GM06990 (cell line): ENCODE data around the gene AMOTL2.

ENCODE experiments used
- DNase-seq: peaks from one replicate; pipeline ENCODE4 v3.0.0-alpha.2; 2011; ENCODE audit not compliant: insufficient read length; ENCODE audit errors: extremely low read depth
- H3K27me3 ChIP-seq: replicated peaks from 2 replicates; pipeline ENCODE4 v1.6.0; 2011; ENCODE audit warnings: low read length; ENCODE audit not compliant: control insufficient read depth, insufficient read depth
- H3K36me3 ChIP-seq: 2 replicates; pipeline ENCODE4 v1.5.1; 2011; ENCODE audit warnings: low read length; ENCODE audit not compliant: control insufficient read depth, insufficient read depth
- H3K4me3 ChIP-seq: replicated peaks from 2 replicates; pipeline ENCODE4 v1.5.1; 2011; ENCODE audit warnings: low read depth, mild to moderate bottlenecking, control low read depth, low read length
- CTCF ChIP-seq: IDR thresholded peaks from 2 replicates; pipeline ENCODE4 v1.5.1; 2011; ENCODE audit warnings: low read length, control low read depth, mild to moderate bottlenecking, inconsistent platforms; ENCODE audit not compliant: insufficient read depth, poor library complexity, severe bottlenecking

Gene AMOTL2

GRCh38 chr3:134364061-134364935 is 9.9 kb downstream of the AMOTL2 start:
- no peak for TF ChIP-seq CTCF
- DNase-seq = no peak
- H3K4me3 ChIP-seq = no peak overlapping the region
- H3K27me3 ChIP-seq = no peaks in the 10 kb centered on the region; the same call in none of the 2 replicates
- H3K36me3 ChIP-seq = no peaks in the 10 kb centered on the region

DNA sequence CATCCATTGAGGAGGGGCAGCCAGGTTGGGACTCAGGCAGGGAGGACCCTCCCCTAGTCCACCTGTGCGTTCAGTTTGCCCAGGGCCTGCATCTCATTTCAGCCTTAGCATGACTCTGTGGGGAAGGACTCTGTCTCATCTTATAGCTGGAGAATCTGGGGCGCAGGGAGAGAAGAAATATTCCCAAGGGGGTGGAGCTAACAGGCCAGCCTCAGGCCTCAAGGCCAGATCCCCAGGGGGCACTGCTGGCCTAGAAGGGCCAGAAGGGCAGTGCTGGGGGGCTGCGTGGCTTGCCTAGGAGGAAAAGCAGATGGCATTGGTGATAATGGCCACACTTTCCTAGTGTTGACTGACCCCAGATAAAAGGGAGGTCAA is 10.9 kb downstream of the AMOTL2 start:
- TF ChIP-seq CTCF = no peak
- no peak for DNase-seq
- Histone ChIP-seq H3K36me3 (no peaks in the 10 kb centered on the region), H3K4me3 (no peak overlapping the region), H3K27me3 (no peaks in the 10 kb centered on the region; the same call in 1 of the 2 replicates)

DNA sequence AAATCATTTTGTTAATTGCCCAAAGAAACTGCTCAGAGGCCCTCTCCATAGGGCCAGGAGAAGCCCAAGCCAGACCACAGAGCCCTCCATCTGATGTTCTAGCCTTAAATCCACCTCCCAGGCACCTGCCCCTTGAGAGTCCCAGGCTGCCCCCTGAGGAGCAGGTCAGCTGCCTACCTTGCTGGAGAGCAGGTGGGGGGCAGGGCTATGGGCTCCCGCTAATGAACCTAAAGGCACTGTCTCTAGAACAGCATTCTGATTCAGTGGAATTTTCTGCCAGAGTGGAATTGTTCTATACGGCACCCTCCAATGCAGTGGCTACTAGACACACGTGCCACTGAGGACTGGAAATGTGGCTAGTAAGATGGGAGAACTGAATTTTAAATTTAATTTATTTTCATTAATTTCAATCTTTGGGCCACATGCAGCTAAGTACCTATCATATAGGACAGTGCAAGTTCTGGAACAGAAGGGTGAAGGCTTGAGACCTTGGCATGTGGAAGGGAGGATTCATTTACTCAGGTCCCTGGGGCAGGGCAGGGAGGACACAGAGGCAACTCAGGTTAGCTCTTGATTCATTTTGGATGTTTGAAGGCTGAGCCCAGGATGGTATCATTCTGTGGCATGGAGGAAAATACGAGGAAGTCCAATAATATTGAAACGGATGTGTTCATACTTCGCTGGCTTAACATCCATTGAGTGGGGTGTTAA is 11.4 kb downstream of the AMOTL2 start:
- DNase-seq = no peak
- Histone ChIP-seq H3K4me3 (no peak overlapping the region), H3K27me3 (no peaks in the 10 kb centered on the region; the same call in 1 of the 2 replicates), H3K36me3 (no peaks in the 10 kb centered on the region)
- TF ChIP-seq CTCF = no peak

- Histone ChIP-seq H3K27me3 (no peaks in the 10 kb centered on the region; the same call in none of the 2 replicates), H3K36me3 (no peaks in the 10 kb centered on the region), H3K4me3 (no peak overlapping the region)
- no peak for DNase-seq
- TF ChIP-seq CTCF = no peak
Observed at GRCh38 chr3:134362221-134362620, 12.0 kb downstream of the AMOTL2 start.

GRCh38 chr3:134361162-134361835 is 12.9 kb downstream of the AMOTL2 start:
- no peak for DNase-seq

More at GRCh38 chr3:134361162-134361835, 12.9 kb downstream of the AMOTL2 start:
- no peak overlapping the region for H3K4me3 ChIP-seq
- no peaks in the 10 kb centered on the region; the same call in none of the 2 replicates for H3K27me3 ChIP-seq
- no peaks in the 10 kb centered on the region for H3K36me3 ChIP-seq
- no peak for TF ChIP-seq CTCF
